ENCODE results near the gene BOC.

The BOC gene, protein sequence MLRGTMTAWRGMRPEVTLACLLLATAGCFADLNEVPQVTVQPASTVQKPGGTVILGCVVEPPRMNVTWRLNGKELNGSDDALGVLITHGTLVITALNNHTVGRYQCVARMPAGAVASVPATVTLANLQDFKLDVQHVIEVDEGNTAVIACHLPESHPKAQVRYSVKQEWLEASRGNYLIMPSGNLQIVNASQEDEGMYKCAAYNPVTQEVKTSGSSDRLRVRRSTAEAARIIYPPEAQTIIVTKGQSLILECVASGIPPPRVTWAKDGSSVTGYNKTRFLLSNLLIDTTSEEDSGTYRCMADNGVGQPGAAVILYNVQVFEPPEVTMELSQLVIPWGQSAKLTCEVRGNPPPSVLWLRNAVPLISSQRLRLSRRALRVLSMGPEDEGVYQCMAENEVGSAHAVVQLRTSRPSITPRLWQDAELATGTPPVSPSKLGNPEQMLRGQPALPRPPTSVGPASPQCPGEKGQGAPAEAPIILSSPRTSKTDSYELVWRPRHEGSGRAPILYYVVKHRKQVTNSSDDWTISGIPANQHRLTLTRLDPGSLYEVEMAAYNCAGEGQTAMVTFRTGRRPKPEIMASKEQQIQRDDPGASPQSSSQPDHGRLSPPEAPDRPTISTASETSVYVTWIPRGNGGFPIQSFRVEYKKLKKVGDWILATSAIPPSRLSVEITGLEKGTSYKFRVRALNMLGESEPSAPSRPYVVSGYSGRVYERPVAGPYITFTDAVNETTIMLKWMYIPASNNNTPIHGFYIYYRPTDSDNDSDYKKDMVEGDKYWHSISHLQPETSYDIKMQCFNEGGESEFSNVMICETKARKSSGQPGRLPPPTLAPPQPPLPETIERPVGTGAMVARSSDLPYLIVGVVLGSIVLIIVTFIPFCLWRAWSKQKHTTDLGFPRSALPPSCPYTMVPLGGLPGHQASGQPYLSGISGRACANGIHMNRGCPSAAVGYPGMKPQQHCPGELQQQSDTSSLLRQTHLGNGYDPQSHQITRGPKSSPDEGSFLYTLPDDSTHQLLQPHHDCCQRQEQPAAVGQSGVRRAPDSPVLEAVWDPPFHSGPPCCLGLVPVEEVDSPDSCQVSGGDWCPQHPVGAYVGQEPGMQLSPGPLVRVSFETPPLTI

GRCh38 chr3:113211330-113212149, at the start of gene BOC:
BOC (plus strand) TSS chr3:113211557; CDS start chr3:113249803, 38,246 bp downstream.
- Histone ChIP-seq H3K9ac (ENCODE audit: low read depth, low read length) (peak within 1 kb of the TSS; percentile 36), H3K4me1 (ENCODE audit: control insufficient read depth, insufficient read depth, low read length) (peaks cover 22% of the 10 kb centered on the region), H3K9me3 (ENCODE audit: control insufficient read depth, insufficient read depth, low read length) (no peaks in the 10 kb centered on the region), H3K27me3 (ENCODE audit: control insufficient read depth, insufficient read depth, low read length) (peaks cover 21% of the 10 kb centered on the region), H3K4me3 (ENCODE audit: low read depth, low read length) (peak within 1 kb of the TSS; percentile 72), H3K27ac (ENCODE audit: low read depth, low read length) (peak within 1 kb of the TSS; percentile 26), H3K36me3 (ENCODE audit: control insufficient read depth, insufficient read depth, low read length) (peaks cover 4% of the 10 kb centered on the region; the same call in 1 of the 2 replicates)

DNA sequence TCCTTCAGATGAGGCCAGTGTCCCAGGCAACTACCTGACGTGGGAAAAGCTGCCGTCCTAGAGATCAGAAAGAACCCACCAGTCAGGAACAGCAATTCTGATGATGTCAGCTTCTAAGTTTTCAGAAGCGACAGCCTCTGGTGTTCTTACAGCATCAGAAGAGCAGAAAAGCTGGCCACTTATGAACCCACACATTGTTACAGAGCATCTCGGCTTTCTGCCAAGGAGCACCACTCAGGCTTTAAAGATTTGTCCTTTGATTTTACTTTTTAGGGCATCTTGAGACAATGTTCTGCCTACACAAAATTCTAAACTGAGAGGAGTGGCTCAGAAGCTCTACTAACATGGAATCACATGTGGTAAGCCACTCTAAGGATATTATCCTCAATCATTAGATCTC, 49.7 kb upstream of the BOC start:
- Histone ChIP-seq H3K9me3 (ENCODE audit: control insufficient read depth, insufficient read depth, low read length) (no peaks in the 10 kb centered on the region), H3K9ac (ENCODE audit: low read depth, low read length) (no peak overlapping the region), H3K4me3 (ENCODE audit: low read depth, low read length) (no peak overlapping the region), H3K27ac (ENCODE audit: low read depth, low read length) (no peak overlapping the region), H3K27me3 (ENCODE audit: control insufficient read depth, insufficient read depth, low read length) (no peaks in the 10 kb centered on the region), H3K4me1 (ENCODE audit: control insufficient read depth, insufficient read depth, low read length) (peaks cover 12% of the 10 kb centered on the region), H3K36me3 (ENCODE audit: control insufficient read depth, insufficient read depth, low read length) (no peaks in the 10 kb centered on the region)

DNA sequence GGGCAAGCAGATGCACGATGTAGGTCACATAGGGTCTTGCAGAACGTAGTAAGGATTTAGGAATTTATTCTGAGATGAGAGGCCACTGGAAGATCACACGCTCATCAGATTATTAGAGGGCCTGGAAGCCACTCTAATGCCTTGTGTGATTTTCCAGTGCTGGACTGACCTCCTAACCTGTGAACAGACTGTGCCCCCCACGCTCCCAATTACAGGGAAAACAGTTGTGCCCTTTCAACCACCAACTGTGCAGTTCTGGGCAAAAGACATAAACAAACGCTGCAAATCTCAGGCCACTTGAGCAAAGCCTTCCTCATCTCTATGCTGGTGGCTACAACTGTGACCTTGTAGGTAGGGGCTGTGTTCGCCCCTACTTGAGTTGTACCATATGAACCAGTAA, 48.2 kb upstream of the BOC start:
- peaks cover 19% of the 10 kb centered on the region for H3K4me1 ChIP-seq (ENCODE audit: control insufficient read depth, insufficient read depth, low read length)
- H3K27me3 ChIP-seq (ENCODE audit: control insufficient read depth, insufficient read depth, low read length), result no peaks in the 10 kb centered on the region
- no peak overlapping the region for H3K27ac ChIP-seq (ENCODE audit: low read depth, low read length)
- no peak overlapping the region for H3K4me3 ChIP-seq (ENCODE audit: low read depth, low read length)
- H3K36me3 ChIP-seq (ENCODE audit: control insufficient read depth, insufficient read depth, low read length), result no peaks in the 10 kb centered on the region
- H3K9me3 ChIP-seq (ENCODE audit: control insufficient read depth, insufficient read depth, low read length), result no peaks in the 10 kb centered on the region
- no peak overlapping the region for H3K9ac ChIP-seq (ENCODE audit: low read depth, low read length)

DNA sequence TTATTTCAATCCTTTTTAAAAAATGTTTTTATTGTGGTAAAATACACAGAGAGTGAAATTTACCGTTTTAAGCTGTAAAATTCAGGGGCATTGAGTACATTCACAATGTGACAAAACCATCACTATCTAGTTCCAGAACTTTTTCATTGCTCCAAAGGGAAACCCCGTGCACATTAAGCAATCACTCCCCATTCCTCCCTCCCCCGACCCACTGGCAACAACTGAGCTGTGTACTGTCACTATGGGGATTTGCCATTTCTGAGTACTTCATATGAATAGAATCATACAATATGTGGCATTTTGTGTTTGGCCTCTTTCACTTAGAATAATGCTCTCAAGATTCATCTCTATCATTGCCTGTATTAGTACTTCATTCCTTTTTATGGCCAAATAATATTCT, 45.5 kb upstream of the BOC start:
- Histone ChIP-seq H3K4me3 (ENCODE audit: low read depth, low read length) (no peak overlapping the region), H3K9ac (ENCODE audit: low read depth, low read length) (no peak overlapping the region), H3K9me3 (ENCODE audit: control insufficient read depth, insufficient read depth, low read length) (no peaks in the 10 kb centered on the region), H3K27me3 (ENCODE audit: control insufficient read depth, insufficient read depth, low read length) (no peaks in the 10 kb centered on the region), H3K36me3 (ENCODE audit: control insufficient read depth, insufficient read depth, low read length) (no peaks in the 10 kb centered on the region), H3K4me1 (ENCODE audit: control insufficient read depth, insufficient read depth, low read length) (peaks cover 19% of the 10 kb centered on the region), H3K27ac (ENCODE audit: low read depth, low read length) (no peak overlapping the region)

GRCh38 chr3:113166357-113166718, 45.0 kb upstream of the BOC start:
- H3K9ac ChIP-seq (ENCODE audit: low read depth, low read length), result no peak overlapping the region
- H3K9me3 ChIP-seq (ENCODE audit: control insufficient read depth, insufficient read depth, low read length), result no peaks in the 10 kb centered on the region
- peak overlapping the region; percentile 54 for H3K27ac ChIP-seq (ENCODE audit: low read depth, low read length)
- H3K27me3 ChIP-seq (ENCODE audit: control insufficient read depth, insufficient read depth, low read length), result no peaks in the 10 kb centered on the region
- H3K36me3 ChIP-seq (ENCODE audit: control insufficient read depth, insufficient read depth, low read length), result no peaks in the 10 kb centered on the region
- peaks cover 19% of the 10 kb centered on the region for H3K4me1 ChIP-seq (ENCODE audit: control insufficient read depth, insufficient read depth, low read length)
- no peak overlapping the region for H3K4me3 ChIP-seq (ENCODE audit: low read depth, low read length)

- H3K27me3 ChIP-seq (ENCODE audit: control insufficient read depth, insufficient read depth, low read length), result no peaks in the 10 kb centered on the region
- no peak overlapping the region for H3K4me3 ChIP-seq (ENCODE audit: low read depth, low read length)
- H3K9ac ChIP-seq (ENCODE audit: low read depth, low read length), result peak overlapping the region; percentile 29; the same call in 1 of the 2 replicates
- H3K4me1 ChIP-seq (ENCODE audit: control insufficient read depth, insufficient read depth, low read length), result peaks cover 19% of the 10 kb centered on the region
- no peaks in the 10 kb centered on the region for H3K9me3 ChIP-seq (ENCODE audit: control insufficient read depth, insufficient read depth, low read length)
- H3K36me3 ChIP-seq (ENCODE audit: control insufficient read depth, insufficient read depth, low read length), result no peaks in the 10 kb centered on the region
- H3K27ac ChIP-seq (ENCODE audit: low read depth, low read length), result peak overlapping the region; percentile 54
These were observed 44.5 kb upstream of the BOC start for GRCh38 chr3:113166719-113167492.

- no peaks in the 10 kb centered on the region for H3K9me3 ChIP-seq (ENCODE audit: control insufficient read depth, insufficient read depth, low read length)
- no peaks in the 10 kb centered on the region for H3K36me3 ChIP-seq (ENCODE audit: control insufficient read depth, insufficient read depth, low read length)
- H3K4me3 ChIP-seq (ENCODE audit: low read depth, low read length), result no peak overlapping the region
- H3K4me1 ChIP-seq (ENCODE audit: control insufficient read depth, insufficient read depth, low read length), result peaks cover 19% of the 10 kb centered on the region
- no peaks in the 10 kb centered on the region for H3K27me3 ChIP-seq (ENCODE audit: control insufficient read depth, insufficient read depth, low read length)
- H3K27ac ChIP-seq (ENCODE audit: low read depth, low read length), result no peak overlapping the region
- H3K9ac ChIP-seq (ENCODE audit: low read depth, low read length), result no peak overlapping the region
These were observed 43.2 kb upstream of the BOC start for GRCh38 chr3:113167825-113168801.

DNA sequence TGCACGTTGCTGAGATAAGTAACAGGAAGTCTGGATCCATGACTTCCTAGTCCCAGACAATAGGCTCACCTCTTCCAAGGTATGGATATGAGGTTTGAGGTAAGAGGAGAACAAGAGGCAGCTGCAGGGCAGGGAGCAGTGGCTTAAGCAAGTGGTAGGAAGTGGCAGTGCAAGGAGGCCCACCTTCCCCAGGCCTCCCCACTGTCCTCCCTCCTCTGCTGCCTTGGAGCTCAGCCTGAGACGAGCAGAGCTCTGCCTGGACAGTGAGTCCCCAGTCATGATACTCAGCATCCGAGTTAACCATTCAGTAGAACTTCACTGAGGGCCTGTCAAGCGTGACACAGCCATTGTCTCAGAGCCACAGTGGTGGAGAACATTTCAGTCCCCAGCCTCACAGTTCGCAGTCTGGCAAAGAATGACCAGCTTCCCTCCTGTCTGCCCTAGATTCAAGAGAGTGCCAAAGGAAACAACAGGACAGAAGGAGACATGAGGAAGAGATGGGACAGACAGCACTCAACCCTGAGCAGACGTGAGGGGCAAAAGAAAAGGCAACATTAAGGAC, 41.4 kb upstream of the BOC start:
- H3K4me1 ChIP-seq (ENCODE audit: control insufficient read depth, insufficient read depth, low read length), result peaks cover 23% of the 10 kb centered on the region
- no peaks in the 10 kb centered on the region for H3K9me3 ChIP-seq (ENCODE audit: control insufficient read depth, insufficient read depth, low read length)
- no peaks in the 10 kb centered on the region for H3K27me3 ChIP-seq (ENCODE audit: control insufficient read depth, insufficient read depth, low read length)
- no peak overlapping the region for H3K9ac ChIP-seq (ENCODE audit: low read depth, low read length)
- H3K36me3 ChIP-seq (ENCODE audit: control insufficient read depth, insufficient read depth, low read length), result no peaks in the 10 kb centered on the region
- no peak overlapping the region for H3K27ac ChIP-seq (ENCODE audit: low read depth, low read length)
- H3K4me3 ChIP-seq (ENCODE audit: low read depth, low read length), result no peak overlapping the region

DNA sequence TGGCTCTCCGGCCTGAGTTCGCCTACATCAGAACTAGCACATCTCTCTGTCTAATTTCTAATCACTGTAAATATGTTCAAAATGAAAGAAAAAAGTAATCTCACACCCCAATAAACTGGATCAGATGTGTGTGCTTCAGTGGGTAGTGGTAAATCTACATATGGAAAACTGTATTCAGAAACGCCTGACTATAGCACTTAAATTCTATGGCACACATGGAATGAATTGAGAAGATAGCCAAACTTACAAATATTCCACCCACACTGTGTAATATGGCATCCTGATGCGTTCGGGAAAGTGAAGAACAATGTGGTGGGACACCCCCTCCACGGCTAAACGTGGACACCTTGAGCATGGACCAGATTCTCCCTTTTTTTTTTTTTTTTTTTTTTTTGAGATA, 40.6 kb upstream of the BOC start:
- Histone ChIP-seq H3K4me1 (ENCODE audit: control insufficient read depth, insufficient read depth, low read length) (peaks cover 24% of the 10 kb centered on the region), H3K9me3 (ENCODE audit: control insufficient read depth, insufficient read depth, low read length) (no peaks in the 10 kb centered on the region), H3K36me3 (ENCODE audit: control insufficient read depth, insufficient read depth, low read length) (no peaks in the 10 kb centered on the region), H3K9ac (ENCODE audit: low read depth, low read length) (no peak overlapping the region), H3K4me3 (ENCODE audit: low read depth, low read length) (no peak overlapping the region), H3K27ac (ENCODE audit: low read depth, low read length) (no peak overlapping the region), H3K27me3 (ENCODE audit: control insufficient read depth, insufficient read depth, low read length) (no peaks in the 10 kb centered on the region)

All from HUES48 (cell line).